T follicular helper cell (primary cell): Measurements from ENCODE around the gene OR10A6.

Experiments
- DNase-seq: peaks from one replicate; pipeline ENCODE4 v3.0.0-alpha.2; 2020; ENCODE audit warnings: low read depth
- total RNA-seq, 2 experiments: gene quantifications; one replicate each; lab custom pipeline; 2026; lab: John Stamatoyannopoulos, UW

Gene OR10A6
- 0 reads per million in 2 experiments for total RNA-seq

GRCh38 chr11:7931168-7931567, at the start of gene OR10A6:
Gene OR10A6 (minus strand): TSS chr11:7931268. CDS start chr11:7928662, 2,606 bp downstream.
- no peak for DNase-seq

- no peak for DNase-seq
Observed at GRCh38 chr11:7977232-7977917, 46.3 kb upstream of the OR10A6 start.

- no peak for DNase-seq
Observed at GRCh38 chr11:7974668-7975067, 43.6 kb upstream of the OR10A6 start.

GRCh38 chr11:7973011-7973410, 41.9 kb upstream of the OR10A6 start:
- DNase-seq = no peak

GRCh38 chr11:7971846-7972245, 40.8 kb upstream of the OR10A6 start:
- no peak for DNase-seq

- DNase-seq = no peak
Observed at GRCh38 chr11:7969756-7970646, 38.9 kb upstream of the OR10A6 start.

- DNase-seq = no peak
Observed at GRCh38 chr11:7968686-7969085, 37.6 kb upstream of the OR10A6 start.

- no peak for DNase-seq
Observed at GRCh38 chr11:7967826-7968225, 36.8 kb upstream of the OR10A6 start.

- no peak for DNase-seq
Observed at GRCh38 chr11:7967097-7967496, 36.0 kb upstream of the OR10A6 start.

- DNase-seq = no peak
Observed at GRCh38 chr11:7965386-7965785, 34.3 kb upstream of the OR10A6 start, which contains the start of gene NLRP10. Gene NLRP10 (minus strand): TSS chr11:7965447. CDS start chr11:7963495, 1,952 bp downstream.

- DNase-seq = no peak
Observed at GRCh38 chr11:7964873-7965272, 33.8 kb upstream of the OR10A6 start.

- DNase-seq = no peak
Observed at GRCh38 chr11:7964261-7964660, 33.2 kb upstream of the OR10A6 start.

- no peak for DNase-seq
Observed at GRCh38 chr11:7955191-7955590, 24.1 kb upstream of the OR10A6 start.

GRCh38 chr11:7949934-7950333, 18.9 kb upstream of the OR10A6 start:
- DNase-seq = no peak

- no peak for DNase-seq
Observed at GRCh38 chr11:7944123-7944522, 13.1 kb upstream of the OR10A6 start.

- no peak for DNase-seq
Observed at GRCh38 chr11:7941608-7942007, 10.5 kb upstream of the OR10A6 start, which contains the start of gene OR10A3. Gene OR10A3 (minus strand): TSS chr11:7941708. CDS start chr11:7939520, 2,188 bp downstream.

- no peak for DNase-seq
Observed at GRCh38 chr11:7941146-7941545, 10.1 kb upstream of the OR10A6 start.

- DNase-seq = no peak
Observed at GRCh38 chr11:7936615-7937014, 5.5 kb upstream of the OR10A6 start.

GRCh38 chr11:7927635-7928034, 3.4 kb downstream of the OR10A6 start:
- DNase-seq = no peak

- DNase-seq = no peak
Observed at GRCh38 chr11:7924536-7924935, 6.5 kb downstream of the OR10A6 start.

GRCh38 chr11:7918141-7918540, 12.9 kb downstream of the OR10A6 start:
- DNase-seq = no peak

GRCh38 chr11:7911011-7911410, 20.1 kb downstream of the OR10A6 start:
- DNase-seq = no peak

GRCh38 chr11:7910286-7910788, 20.7 kb downstream of the OR10A6 start:
- no peak for DNase-seq
